MCF 10A (cell line): ENCODE data around the gene CBLIF. TPM values are rescaled to one million over a fixed set of nuclear protein-coding genes. Genes with fewer than 3 reads are reported as not detected.
"Not testable (repeated sequence)": the region's sequence is repeated elsewhere in the genome, so short reads cannot be mapped to it uniquely, and the experiment has no call there.

Source experiments
- BruUV-seq: library from RNA; stranded (reverse); fragments of 400-500 nt; replicated peaks from 2 replicates; lab custom pipeline; 2021; lab: Mats Ljungman, UMichigan
- CTCF ChIA-PET: fragments of 300-600 bp; sonication (Branson Sonifier 250); formaldehyde crosslinking; extraction: SDS; loops from one replicate; lab custom pipeline; 2021; ENCODE audit warnings: antibody characterized with exemption, inconsistent platforms; lab: Yijun Ruan, JAX
- POLR2A ChIA-PET: fragments of 300-600, 350-650 bp; sonication (Branson Sonifier 250); formaldehyde crosslinking; extraction: SDS; loops from one replicate; lab custom pipeline; 2020; ENCODE audit warnings: antibody characterized with exemption, inconsistent platforms; lab: Yijun Ruan, JAX
- DNase-seq: peaks from one replicate; pipeline ENCODE4 v3.0.0-alpha.2; 2018; ENCODE audit not compliant: unreplicated experiment
- H3K27ac Mint-ChIP-seq: one replicate; pipeline ENCODE4 v1.8.0; 2022; ENCODE audit warnings: mild to moderate bottlenecking, low read depth, mixed read lengths; ENCODE audit not compliant: unreplicated experiment
- H3K27me3 Mint-ChIP-seq: one replicate; pipeline ENCODE4 v1.8.0; 2022; ENCODE audit warnings: mixed read lengths; ENCODE audit not compliant: insufficient read depth, unreplicated experiment
- H3K36me3 Mint-ChIP-seq: one replicate; pipeline ENCODE4 v1.8.0; 2022; ENCODE audit warnings: mild to moderate bottlenecking, moderate library complexity, mixed read lengths; ENCODE audit not compliant: insufficient read depth, unreplicated experiment
- H3K4me1 Mint-ChIP-seq: one replicate; pipeline ENCODE4 v1.8.0; 2022; ENCODE audit warnings: mixed read lengths; ENCODE audit not compliant: insufficient read depth, unreplicated experiment
- H3K4me3 Mint-ChIP-seq: one replicate; pipeline ENCODE4 v1.8.0; 2022; ENCODE audit warnings: mild to moderate bottlenecking, moderate library complexity, mixed read lengths; ENCODE audit not compliant: unreplicated experiment
- H3K9me3 Mint-ChIP-seq: one replicate; pipeline ENCODE4 v1.8.0; 2022; ENCODE audit warnings: mixed read lengths; ENCODE audit not compliant: unreplicated experiment
- CTCF ChIP-seq: fragments of 200-600 bp; IDR thresholded peaks from one replicate; pipeline ENCODE4 v1.8.0; 2022; ENCODE audit warnings: antibody characterized with exemption, mild to moderate bottlenecking; ENCODE audit not compliant: unreplicated experiment
- intact Hi-C: fragments of 100-400 bp; cut with micrococcal nuclease; formaldehyde crosslinking; loops from 2 replicates; pipeline ENCODE4 v1.14.1; 2022
- total RNA-seq: library from RNA; stranded (reverse); gene quantifications from 2 replicates; pipeline ENCODE4 v1.2.3, GENCODE V29; 2022

Gene CBLIF
- total RNA-seq, 1 experiment from 2014 or later: not detected

- Mint-ChIP-seq H3K27ac (no peak overlapping the region), H3K36me3 (no peaks in the 10 kb centered on the region), H3K4me3 (no peak overlapping the region), H3K4me1 (no peaks in the 10 kb centered on the region), H3K9me3 (no peaks in the 10 kb centered on the region), H3K27me3 (no peaks in the 10 kb centered on the region)
- BruUV-seq: no TSS peak
- CTCF ChIA-PET: interaction anchor here (0.6 kb wide), 1 partner anchor 574 kb away, joined by 3 read pairs; no protein-coding TSS in a partner anchor
- POLR2A ChIA-PET: no interaction called here
- intact Hi-C loops: no loop called here
- no peak for DNase-seq
- no peak for TF ChIP-seq CTCF
Measured at GRCh38 chr11:59849129-59849528, 3.8 kb upstream of the CBLIF start.

- H3K27ac Mint-ChIP-seq, H3K4me3 Mint-ChIP-seq, H3K4me1 Mint-ChIP-seq, intact Hi-C loops, DNase-seq, CTCF ChIA-PET, H3K36me3 Mint-ChIP-seq, H3K27me3 Mint-ChIP-seq, BruUV-seq, H3K9me3 Mint-ChIP-seq, POLR2A ChIA-PET: not testable (repeated sequence)
Measured at GRCh38 chr11:59848439-59848838, 3.1 kb upstream of the CBLIF start.

- no peak overlapping the region for H3K27ac Mint-ChIP-seq
- H3K27me3 Mint-ChIP-seq: no peaks in the 10 kb centered on the region
- intact Hi-C loops: no loop called here
- ChIA-PET POLR2A (no interaction called here), CTCF (interaction anchor here (2.0 kb wide), 1 partner anchor 30 kb away, joined by 5 read pairs; no protein-coding TSS in a partner anchor)
- no peaks in the 10 kb centered on the region for H3K4me1 Mint-ChIP-seq
- no peak for TF ChIP-seq CTCF
- no peak for DNase-seq
- H3K9me3 Mint-ChIP-seq: no peaks in the 10 kb centered on the region
- BruUV-seq: no TSS peak
- no peak overlapping the region for H3K4me3 Mint-ChIP-seq
- H3K36me3 Mint-ChIP-seq: no peaks in the 10 kb centered on the region
Measured at GRCh38 chr11:59847626-59848025, 2.3 kb upstream of the CBLIF start.

- no peak overlapping the region for H3K4me3 Mint-ChIP-seq
- CTCF ChIA-PET: interaction anchor here (1.1 to 2.0 kb wide), 2 partner anchors 29 to 72 kb away, joined by 3 to 5 read pairs; no protein-coding TSS in a partner anchor
Measured at GRCh38 chr11:59846556-59846955, 1.3 kb upstream of the CBLIF start.

More at GRCh38 chr11:59846556-59846955, 1.3 kb upstream of the CBLIF start:
- no peaks in the 10 kb centered on the region for H3K9me3 Mint-ChIP-seq
- no peaks in the 10 kb centered on the region for H3K36me3 Mint-ChIP-seq
- POLR2A ChIA-PET: no interaction called here
- H3K27ac Mint-ChIP-seq: no peak overlapping the region
- no TSS peak for BruUV-seq
- DNase-seq: no peak
- no peak for TF ChIP-seq CTCF
- no peaks in the 10 kb centered on the region for H3K27me3 Mint-ChIP-seq
- H3K4me1 Mint-ChIP-seq: no peaks in the 10 kb centered on the region
- intact Hi-C loops: no loop called here
